ENCODE results near the gene FOXR1.

FOXR1 gene

GRCh38 chr11:118930094-118930712 is 41.4 kb upstream of the FOXR1 start:
- Histone ChIP-seq H2AK5ac (ENCODE audit: low read length, severe bottlenecking) (peak overlapping the region; percentile 5), H3K23ac (ENCODE audit: low read length in 2 of 2) (no peak overlapping the region), H2BK120ac (ENCODE audit: low read depth, low read length) (peak overlapping the region; percentile 45), H2BK15ac (ENCODE audit: low read depth, poor library complexity, severe bottlenecking) (peak overlapping the region; percentile 75), H3K4me1 (ENCODE audit: control insufficient read depth, insufficient read depth, low read depth, low read length) (peaks cover 14% of the 10 kb centered on the region), H3K4me2 (ENCODE audit: low read length, poor library complexity, severe bottlenecking) (peak overlapping the region; percentile 79), H3K18ac (ENCODE audit: low read depth in 1 of 2, low read length in 2 of 2) (peak overlapping the region; percentile 29 to 93), H4K91ac (ENCODE audit: low read length) (peak overlapping the region; percentile 93), H2BK5ac (ENCODE audit: low read depth, low read length, poor library complexity, severe bottlenecking) (no peak overlapping the region), H3K27ac (ENCODE audit: low read length, poor library complexity, severe bottlenecking) (peak overlapping the region; percentile 87), H3K4ac (ENCODE audit: low read depth in 1 of 2, low read length in 2 of 2) (peak overlapping the region; percentile 3 to 31), H3K79me1 (replicated peaks; ENCODE audit: low read length, poor library complexity, severe bottlenecking) (peaks cover 4% of the 10 kb centered on the region), H4K8ac (ENCODE audit: low read length) (peak overlapping the region; percentile 96), H3K9me3 (ENCODE audit: control insufficient read depth, low read length) (no peaks in the 10 kb centered on the region), H3K9ac (ENCODE audit: low read length) (peak overlapping the region; percentile 76), H3K27me3 (ENCODE audit: control insufficient read depth in 1 of 2, insufficient read depth in 1 of 2, low read length in 2 of 2) (peaks cover 5 to 7% of the 10 kb centered on the region in 2 experiments), H2BK12ac (ENCODE audit: low read length in 2 of 2) (peak overlapping the region; percentile 73 to 75), H3K4me3 (ENCODE audit: insufficient read depth in 1 of 2, low read depth in 1 of 2, low read length in 2 of 2) (peak overlapping the region; percentile 69 to 90), H2AFZ (ENCODE audit: low read depth, low read length) (no peak overlapping the region), H3K36me3 (ENCODE audit: control insufficient read depth in 1 of 2, insufficient read depth in 2 of 2, low read depth in 1 of 2, low read length in 2 of 2) (no peaks in the 10 kb centered on the region), H3K14ac (ENCODE audit: low read length in 2 of 2) (no peak overlapping the region)
- 2% methylated on average over 18 of the region's 20 CpGs for WGBS
- DNase-seq = peak; percentile 82

GRCh38 chr11:118931571-118931970 is 40.0 kb upstream of the FOXR1 start:
- Histone ChIP-seq H3K14ac (ENCODE audit: low read length in 2 of 2) (no peak overlapping the region), H4K8ac (ENCODE audit: low read length) (no peak overlapping the region), H3K4me1 (ENCODE audit: control insufficient read depth, insufficient read depth, low read depth, low read length) (peaks cover 12% of the 10 kb centered on the region), H2BK120ac (ENCODE audit: low read depth, low read length) (no peak overlapping the region), H3K4me2 (ENCODE audit: low read length, poor library complexity, severe bottlenecking) (no peak overlapping the region), H2BK15ac (ENCODE audit: low read depth, poor library complexity, severe bottlenecking) (no peak overlapping the region), H3K36me3 (ENCODE audit: control insufficient read depth in 1 of 2, insufficient read depth in 2 of 2, low read depth in 1 of 2, low read length in 2 of 2) (no peaks in the 10 kb centered on the region), H4K91ac (ENCODE audit: low read length) (no peak overlapping the region), H3K9me3 (ENCODE audit: control insufficient read depth, low read length) (no peaks in the 10 kb centered on the region), H3K27ac (ENCODE audit: low read length, poor library complexity, severe bottlenecking) (no peak overlapping the region), H2BK12ac (ENCODE audit: low read length in 2 of 2) (no peak overlapping the region), H3K18ac (ENCODE audit: low read depth in 1 of 2, low read length in 2 of 2) (no peak overlapping the region), H2AK5ac (ENCODE audit: low read length, severe bottlenecking) (no peak overlapping the region), H3K23ac (ENCODE audit: low read length in 2 of 2) (peak overlapping the region in 1 of 2 experiments; percentile 74), H2AFZ (ENCODE audit: low read depth, low read length) (no peak overlapping the region), H3K4ac (ENCODE audit: low read depth in 1 of 2, low read length in 2 of 2) (no peak overlapping the region), H2BK5ac (ENCODE audit: low read depth, low read length, poor library complexity, severe bottlenecking) (no peak overlapping the region), H3K79me1 (replicated peaks; ENCODE audit: low read length, poor library complexity, severe bottlenecking) (peaks cover 4% of the 10 kb centered on the region), H3K4me3 (ENCODE audit: insufficient read depth in 1 of 2, low read depth in 1 of 2, low read length in 2 of 2) (no peak overlapping the region), H3K27me3 (ENCODE audit: control insufficient read depth in 1 of 2, insufficient read depth in 1 of 2, low read length in 2 of 2) (peaks cover 5 to 11% of the 10 kb centered on the region in 2 experiments), H3K9ac (ENCODE audit: low read length) (no peak overlapping the region)
- DNase-seq = no peak

GRCh38 chr11:118933486-118933885 is 38.1 kb upstream of the FOXR1 start:
- no peak overlapping the region for H3K18ac ChIP-seq (ENCODE audit: low read depth in 1 of 2, low read length in 2 of 2)
- H3K9ac ChIP-seq (ENCODE audit: low read length) = no peak overlapping the region
- no peaks in the 10 kb centered on the region for H3K9me3 ChIP-seq (ENCODE audit: control insufficient read depth, low read length)
- peaks cover 4% of the 10 kb centered on the region for H3K79me1 ChIP-seq (replicated peaks; ENCODE audit: low read length, poor library complexity, severe bottlenecking)
- H3K23ac ChIP-seq (ENCODE audit: low read length in 2 of 2) = no peak overlapping the region
- no peak overlapping the region for H2BK120ac ChIP-seq (ENCODE audit: low read depth, low read length)
- no peak overlapping the region for H2AFZ ChIP-seq (ENCODE audit: low read depth, low read length)
- no peak overlapping the region for H3K4ac ChIP-seq (ENCODE audit: low read depth in 1 of 2, low read length in 2 of 2)
- no peak overlapping the region for H4K91ac ChIP-seq (ENCODE audit: low read length)
- H3K27ac ChIP-seq (ENCODE audit: low read length, poor library complexity, severe bottlenecking) = no peak overlapping the region
- WGBS = 40% methylated on average over 4 of the region's 4 CpGs
- H3K36me3 ChIP-seq (ENCODE audit: control insufficient read depth in 1 of 2, insufficient read depth in 2 of 2, low read depth in 1 of 2, low read length in 2 of 2) = no peaks in the 10 kb centered on the region
- no peak overlapping the region for H3K4me2 ChIP-seq (ENCODE audit: low read length, poor library complexity, severe bottlenecking)
- no peak overlapping the region for H2BK15ac ChIP-seq (ENCODE audit: low read depth, poor library complexity, severe bottlenecking)
- no peak overlapping the region for H2BK12ac ChIP-seq (ENCODE audit: low read length in 2 of 2)
- no peak overlapping the region for H2AK5ac ChIP-seq (ENCODE audit: low read length, severe bottlenecking)
- H2BK5ac ChIP-seq (ENCODE audit: low read depth, low read length, poor library complexity, severe bottlenecking) = no peak overlapping the region
- no peak overlapping the region for H3K14ac ChIP-seq (ENCODE audit: low read length in 2 of 2)
- no peak overlapping the region for H3K4me3 ChIP-seq (ENCODE audit: insufficient read depth in 1 of 2, low read depth in 1 of 2, low read length in 2 of 2)
- peaks cover 12% of the 10 kb centered on the region for H3K4me1 ChIP-seq (ENCODE audit: control insufficient read depth, insufficient read depth, low read depth, low read length)
- peak overlapping the region; percentile 51 for H4K8ac ChIP-seq (ENCODE audit: low read length)
- DNase-seq = peak; percentile 13
- peaks cover 5 to 19% of the 10 kb centered on the region in 2 experiments for H3K27me3 ChIP-seq (ENCODE audit: control insufficient read depth in 1 of 2, insufficient read depth in 1 of 2, low read length in 2 of 2)

GRCh38 chr11:118935376-118935775 is 36.2 kb upstream of the FOXR1 start:
- Histone ChIP-seq H3K79me1 (replicated peaks; ENCODE audit: low read length, poor library complexity, severe bottlenecking) (peaks cover 2% of the 10 kb centered on the region), H2BK15ac (ENCODE audit: low read depth, poor library complexity, severe bottlenecking) (no peak overlapping the region), H2BK5ac (ENCODE audit: low read depth, low read length, poor library complexity, severe bottlenecking) (no peak overlapping the region), H3K9ac (ENCODE audit: low read length) (no peak overlapping the region), H3K4me2 (ENCODE audit: low read length, poor library complexity, severe bottlenecking) (no peak overlapping the region), H3K4me1 (ENCODE audit: control insufficient read depth, insufficient read depth, low read depth, low read length) (peaks cover 15% of the 10 kb centered on the region), H3K23ac (ENCODE audit: low read length in 2 of 2) (no peak overlapping the region), H3K4ac (ENCODE audit: low read depth in 1 of 2, low read length in 2 of 2) (no peak overlapping the region), H4K8ac (ENCODE audit: low read length) (no peak overlapping the region), H3K27me3 (ENCODE audit: control insufficient read depth in 1 of 2, insufficient read depth in 1 of 2, low read length in 2 of 2) (peaks cover 5 to 34% of the 10 kb centered on the region in 2 experiments), H3K14ac (ENCODE audit: low read length in 2 of 2) (no peak overlapping the region), H3K18ac (ENCODE audit: low read depth in 1 of 2, low read length in 2 of 2) (no peak overlapping the region), H2AFZ (ENCODE audit: low read depth, low read length) (no peak overlapping the region), H2BK120ac (ENCODE audit: low read depth, low read length) (no peak overlapping the region), H3K36me3 (ENCODE audit: control insufficient read depth in 1 of 2, insufficient read depth in 2 of 2, low read depth in 1 of 2, low read length in 2 of 2) (no peaks in the 10 kb centered on the region), H2BK12ac (ENCODE audit: low read length in 2 of 2) (no peak overlapping the region), H3K9me3 (ENCODE audit: control insufficient read depth, low read length) (no peaks in the 10 kb centered on the region), H4K91ac (ENCODE audit: low read length) (no peak overlapping the region), H2AK5ac (ENCODE audit: low read length, severe bottlenecking) (no peak overlapping the region), H3K27ac (ENCODE audit: low read length, poor library complexity, severe bottlenecking) (no peak overlapping the region), H3K4me3 (ENCODE audit: insufficient read depth in 1 of 2, low read depth in 1 of 2, low read length in 2 of 2) (no peak overlapping the region)
- 95% methylated on average over 8 of the region's 8 CpGs for WGBS
- no peak for DNase-seq

All from mesenchymal stem cell (in vitro differentiated cells and primary cell).